ENCODE data around the gene CD209. TPM values are rescaled to one million over a fixed set of nuclear protein-coding genes. Genes with fewer than 3 reads are reported as not detected.
A peak's percentile ranks its signal among the peaks of the same experiment; 100 is the strongest.
"Not testable (repeated sequence)": the region's sequence is repeated elsewhere in the genome, so short reads cannot be mapped to it uniquely, and the experiment has no call there.

Gene CD209
- 1 to 10 TPM in 3 of 6 donors, under 1 TPM in 3; 0.23 to 7.0 (median 1.5) TPM for total RNA-seq
- under 1 TPM; 0.19 to 0.49 TPM for polyA plus RNA-seq

- WGBS, 2 donors: 46 to 49% methylated on average over 7 of the region's 7 CpGs
- H3K27ac ChIP-seq: no peak within 1 kb of the TSS
- no peak for TF ChIP-seq CTCF (IDR thresholded peaks at IDR 0.05)
- DNase-seq: no peak
- no peaks in the 10 kb centered on the region for H3K36me3 ChIP-seq
- H3K4me3 ChIP-seq: no peak within 1 kb of the TSS
- H3K4me1 ChIP-seq: no peaks in the 10 kb centered on the region
- H3K27me3 ChIP-seq: no peaks in the 10 kb centered on the region
- peak in 2 of 4 donors; percentile 28 to 47 for ATAC-seq
- intact Hi-C loops (cut with DNase I): no loop called here
- no peak for FAIRE-seq
- H3K9me3 ChIP-seq: no peaks in the 10 kb centered on the region
Measured at GRCh38 chr19:7746903-7747884, at the start of gene CD209. TSS of gene CD209 (minus strand) at chr19:7747534. CDS start at chr19:7747511, 23 bp downstream.

- ATAC-seq: no peak
- Histone ChIP-seq H3K27me3 (peaks cover 0 to 14% (median under 1%) of the 10 kb centered on the region in 4 donors), H3K36me3 (no peaks in the 10 kb centered on the region), H3K4me1 (peaks cover 0 to 3% (median 0%) of the 10 kb centered on the region in 3 donors), H3K9me3 (no peaks in the 10 kb centered on the region), H3K27ac (no peak overlapping the region), H3K4me3 (no peak overlapping the region)
- DNase-seq: no peak
- no peak for TF ChIP-seq CTCF (IDR thresholded peaks at IDR 0.05)
- FAIRE-seq: no peak
- WGBS, 2 donors: 54 to 65% methylated on average over 8 of the region's 8 CpGs
- intact Hi-C loops (cut with DNase I): loop anchor here in 2 of 3 donors (10.0 kb wide), 1 partner anchor 231 kb away; no protein-coding TSS in a partner anchor
Measured at GRCh38 chr19:7795555-7796161, 48.3 kb upstream of the CD209 start.

- intact Hi-C loops (cut with DNase I): loop anchor here in 2 of 3 donors (10.0 kb wide), 1 partner anchor 229 kb away; no protein-coding TSS in a partner anchor
- FAIRE-seq (no peak), DNase-seq (no peak), ATAC-seq (no peak)
- no peaks in the 10 kb centered on the region for H3K9me3 ChIP-seq
- H3K36me3 ChIP-seq: no peaks in the 10 kb centered on the region
- H3K27ac ChIP-seq: no peak overlapping the region
- WGBS, 2 donors: 74 to 75% methylated on average over 3 of the region's 3 CpGs
- H3K27me3 ChIP-seq: peaks cover 0 to 19% (median 3%) of the 10 kb centered on the region in 4 donors
- H3K4me1 ChIP-seq: no peaks in the 10 kb centered on the region
- no peak for TF ChIP-seq CTCF (IDR thresholded peaks at IDR 0.05)
- H3K4me3 ChIP-seq: no peak overlapping the region
Measured at GRCh38 chr19:7793493-7793892, 46.2 kb upstream of the CD209 start.

- H3K9me3 ChIP-seq, DNase-seq, H3K36me3 ChIP-seq, ATAC-seq, H3K4me3 ChIP-seq, FAIRE-seq, H3K27ac ChIP-seq, H3K4me1 ChIP-seq: not testable (repeated sequence)
- WGBS, 2 donors: 73 to 84% methylated on average over 7 of the region's 7 CpGs
- peaks cover 0 to 15% (median 3%) of the 10 kb centered on the region in 4 donors for H3K27me3 ChIP-seq
- intact Hi-C loops (cut with DNase I): loop anchor here in 2 of 3 donors (10.0 kb wide), 1 partner anchor 228 kb away; no protein-coding TSS in a partner anchor
Measured at GRCh38 chr19:7792701-7793100, 45.4 kb upstream of the CD209 start.

- Histone ChIP-seq H3K27ac (no peak overlapping the region), H3K27me3 (peaks cover 0 to 13% (median 3%) of the 10 kb centered on the region in 4 donors), H3K4me1 (no peaks in the 10 kb centered on the region), H3K9me3 (no peaks in the 10 kb centered on the region), H3K4me3 (no peak overlapping the region), H3K36me3 (no peaks in the 10 kb centered on the region)
- intact Hi-C loops (cut with DNase I): loop anchor here in 2 of 3 donors (10.0 kb wide), 1 partner anchor 227 kb away; no protein-coding TSS in a partner anchor
- no peak for ATAC-seq
- FAIRE-seq: no peak
- DNase-seq: no peak
- 38 to 39% methylated on average over 7 of the region's 7 CpGs for WGBS, 2 donors
- TF ChIP-seq CTCF (IDR thresholded peaks at IDR 0.05): no peak
Measured at GRCh38 chr19:7792281-7792680, 44.9 kb upstream of the CD209 start.
